Heart left ventricle (tissue), 13 donors: ENCODE results near the gene ELFN1.
A peak's percentile ranks its signal among the peaks of the same experiment; 100 is the strongest.

Experiments
- CTCF ChIP-seq, 12 donors: fragments of 200-600 bp; sonication (generic) in 4 of 12; IDR thresholded peaks; one replicate each; pipeline versions ENCODE4 v1.5.0 to v1.8.0; 2018 to 2022; ENCODE audit warnings: antibody characterized with exemption in 12 of 12, mild to moderate bottlenecking in 5 of 12
- POLR2A ChIP-seq, 2 donors: fragments of 450-650 bp; IDR thresholded peaks; one replicate each; pipeline ENCODE4 v1.6.1; 2017; ENCODE audit warnings: antibody characterized with exemption in 2 of 2, mild to moderate bottlenecking in 2 of 2, moderate library complexity in 2 of 2
- donor health status: ischemic (EF 13 %, LVEDD 7.1; RV severe dilation, severe dysfunction).
- donor health status: DM: no; HTN: yes; CAD: no.
- donor health status: DM: no; HTN: no; CAD: no.
- donor health status: ischemic (EF 25% LVEDD 6.9; RV normal size, moderate dysfunction).
- donor health status: ischemic (EF 25% LVEDD 5.7; RV mildly dilated, moderate dysfunction).
- donor health status: ischemic (EF 35%, LVEDD 5.7; RV mildly dilated, moderate dysfunction).
- donor health status: nonischemic (EF 11% LVEDD 7.7; RV severe dilation, severe dysfunction).
- donor health status: DM: yes; HTN: yes; CAD: no.
- donor health status: PGD.
- donor health status: ischemic (EF 29% LVEDD 5.4; RV normal size, mild dysfunction).
- donor health status: nonischemic (EF 23%, LVEDD 6.1; RV moderate dilation, normal function).

GRCh38 chr7:1758028-1758858 lies 88.2 kb downstream of the ELFN1 start:
- TF ChIP-seq POLR2A (IDR thresholded peaks at IDR 0.05) = no peak
- peak; percentile 23 to 59 (median 43) for TF ChIP-seq CTCF (IDR thresholded peaks at IDR 0.05)
